Osteoblast (primary cell): Measurements from ENCODE around the gene SNX24. TPM values are rescaled to one million over a fixed set of nuclear protein-coding genes. Genes with fewer than 3 reads are reported as not detected.

Experiments used
- DNase-seq: peaks from one replicate; pipeline ENCODE4 v3.0.0; 2011; ENCODE audit warnings: low spot score, mixed read lengths; ENCODE audit not compliant: insufficient read length; ENCODE audit errors: missing footprints
- H2AFZ ChIP-seq: 2 replicates; pipeline ENCODE4 v1.6.0; 2011; ENCODE audit warnings: mild to moderate bottlenecking, low read length
- H3K27ac ChIP-seq: 2 replicates; pipeline ENCODE4 v1.5.1; 2011; ENCODE audit warnings: mild to moderate bottlenecking, low read depth, low read length, moderate library complexity
- H3K27me3 ChIP-seq: 2 replicates; pipeline ENCODE4 v1.6.0; 2012; ENCODE audit warnings: mild to moderate bottlenecking, control low read depth, inconsistent platforms, low read length, moderate library complexity; ENCODE audit not compliant: insufficient read depth
- H3K36me3 ChIP-seq: 2 replicates; pipeline ENCODE4 v1.5.1; 2011; ENCODE audit warnings: mild to moderate bottlenecking, low read length, control low read depth, moderate library complexity; ENCODE audit not compliant: insufficient read depth
- H3K4me1 ChIP-seq: 2 replicates; pipeline ENCODE4 v1.5.1; 2011; ENCODE audit warnings: mild to moderate bottlenecking, low read length, control low read depth, moderate library complexity; ENCODE audit not compliant: insufficient read depth
- H3K4me2 ChIP-seq: 2 replicates; pipeline ENCODE4 v1.6.0; 2011; ENCODE audit warnings: mild to moderate bottlenecking, low read length; ENCODE audit not compliant: insufficient read depth
- H3K4me3 ChIP-seq: fragments of 200-600 bp; sonication (generic); 3 replicates; pipeline ENCODE4 v1.5.1; 2012; ENCODE audit warnings: mild to moderate bottlenecking, low read length, inconsistent platforms; ENCODE audit not compliant: insufficient read depth
- H3K79me2 ChIP-seq: 2 replicates; pipeline ENCODE4 v1.6.0; 2012; ENCODE audit warnings: mild to moderate bottlenecking, low read length, control low read depth, inconsistent platforms; ENCODE audit not compliant: insufficient read depth
- H3K9me3 ChIP-seq: 2 replicates; pipeline ENCODE4 v1.5.1; 2011; ENCODE audit warnings: low read depth, low read length, control low read depth
- H4K20me1 ChIP-seq: 2 replicates; pipeline ENCODE4 v1.6.0; 2012; ENCODE audit warnings: mild to moderate bottlenecking, low read length, control low read depth; ENCODE audit not compliant: insufficient read depth
- CTCF ChIP-seq: IDR thresholded peaks from 2 replicates; pipeline ENCODE4 v1.5.1; 2011; ENCODE audit warnings: mild to moderate bottlenecking, low read depth, low read length, moderate library complexity; ENCODE audit errors: extremely low read depth
- total RNA-seq: library from RNA; depleted of rRNA; stranded (reverse); fragments of >200 nt; gene quantifications from 2 replicates; pipeline ENCODE4 v1.2.3, GENCODE V29; 2012

SNX24 gene
- total RNA-seq, 1 donor = 26.4 TPM

GRCh38 chr5:122882831-122883230 is 37.4 kb downstream of the SNX24 start:
- peak overlapping the region; percentile 8 for H3K4me2 ChIP-seq
- H3K27ac ChIP-seq = no peak overlapping the region
- no peak overlapping the region for H2AFZ ChIP-seq

GRCh38 chr5:122885045-122885517 is 39.7 kb downstream of the SNX24 start:
- Histone ChIP-seq H3K36me3 (no peaks in the 10 kb centered on the region), H3K4me3 (no peak overlapping the region), H3K4me2 (no peak overlapping the region), H3K27ac (no peak overlapping the region), H2AFZ (no peak overlapping the region), H3K9me3 (no peaks in the 10 kb centered on the region), H4K20me1 (peaks cover 3% of the 10 kb centered on the region), H3K4me1 (peaks cover 6% of the 10 kb centered on the region), H3K79me2 (peaks cover 4% of the 10 kb centered on the region), H3K27me3 (no peaks in the 10 kb centered on the region)
- no peak for TF ChIP-seq CTCF
- no peak for DNase-seq

More at GRCh38 chr5:122882831-122883230, 37.4 kb downstream of the SNX24 start:
- DNase-seq = peak; percentile 76
- Histone ChIP-seq H3K27me3 (no peaks in the 10 kb centered on the region), H3K4me3 (no peak overlapping the region), H3K4me1 (peaks cover 6% of the 10 kb centered on the region), H4K20me1 (peaks cover 3% of the 10 kb centered on the region), H3K36me3 (no peaks in the 10 kb centered on the region), H3K9me3 (no peaks in the 10 kb centered on the region), H3K79me2 (peaks cover 10% of the 10 kb centered on the region)
- no peak for TF ChIP-seq CTCF

- peaks cover 4% of the 10 kb centered on the region for H3K79me2 ChIP-seq
- H3K4me3 ChIP-seq = no peak overlapping the region
- no peak overlapping the region for H2AFZ ChIP-seq
- no peak overlapping the region for H3K27ac ChIP-seq
- no peak for TF ChIP-seq CTCF
- H3K4me2 ChIP-seq = no peak overlapping the region
- H3K36me3 ChIP-seq = no peaks in the 10 kb centered on the region
- H3K4me1 ChIP-seq = peaks cover 6% of the 10 kb centered on the region
- H3K27me3 ChIP-seq = no peaks in the 10 kb centered on the region
- H4K20me1 ChIP-seq = peaks cover 4% of the 10 kb centered on the region
- H3K9me3 ChIP-seq = no peaks in the 10 kb centered on the region
- DNase-seq = no peak
Measured at GRCh38 chr5:122885891-122886290, 40.5 kb downstream of the SNX24 start.

GRCh38 chr5:122895141-122895540 is 49.7 kb downstream of the SNX24 start:
- Histone ChIP-seq H2AFZ (no peak overlapping the region), H3K4me2 (no peak overlapping the region), H4K20me1 (peaks cover 5% of the 10 kb centered on the region), H3K4me3 (no peak overlapping the region), H3K27me3 (no peaks in the 10 kb centered on the region), H3K27ac (no peak overlapping the region), H3K9me3 (no peaks in the 10 kb centered on the region), H3K79me2 (peaks cover 5% of the 10 kb centered on the region), H3K36me3 (no peaks in the 10 kb centered on the region), H3K4me1 (peaks cover 3% of the 10 kb centered on the region)
- no peak for TF ChIP-seq CTCF
- DNase-seq = no peak
